GM19372 (cell line): ENCODE results near the gene TRIM61.

Experiments used
- ATAC-seq: cut with Tn5 transposase; IDR thresholded peaks from one replicate; pipeline ENCODE4 v1.9.1; 2021; ENCODE audit warnings: mild to moderate bottlenecking, low read depth, moderate library complexity; ENCODE audit not compliant: unreplicated experiment

TRIM61 gene

GRCh38 chr4:164918956-164919355 lies 58.5 kb downstream of the TRIM61 start:
- no peak for ATAC-seq
